ENCODE results near the gene MAP6.

Gene MAP6

GRCh38 chr11:75673977-75674582, 5.2 kb upstream of the MAP6 start:
- Mint-ChIP-seq H3K27ac (no peak overlapping the region), H3K9me3 (peaks cover 11% of the 10 kb centered on the region), H3K4me3 (no peak overlapping the region), H3K36me3 (ENCODE audit: low read depth) (no peaks in the 10 kb centered on the region), H3K4me1 (no peaks in the 10 kb centered on the region), H3K27me3 (ENCODE audit: low read depth) (peaks cover 84% of the 10 kb centered on the region)
- no peak for TF ChIP-seq CTCF (IDR thresholded peaks at IDR 0.05; ENCODE audit: unreplicated experiment in 3 of 3)

- peak overlapping the region; percentile 84 to 92 (median 90) for H3K4me3 Mint-ChIP-seq
- peaks cover 84% of the 10 kb centered on the region for H3K27me3 Mint-ChIP-seq (ENCODE audit: low read depth)
- peaks cover 18% of the 10 kb centered on the region for H3K4me1 Mint-ChIP-seq
- TF ChIP-seq CTCF (IDR thresholded peaks at IDR 0.05; ENCODE audit: unreplicated experiment in 3 of 3), result no peak
- H3K9me3 Mint-ChIP-seq, result peaks cover 4% of the 10 kb centered on the region
- H3K36me3 Mint-ChIP-seq (ENCODE audit: low read depth), result no peaks in the 10 kb centered on the region
- peak overlapping the region in 1 of 3 experiments; percentile 44 for H3K27ac Mint-ChIP-seq
Observed at GRCh38 chr11:75667831-75668450, 897 bp downstream of the MAP6 start.

- Mint-ChIP-seq H3K4me3 (peak overlapping the region; percentile 77 to 89 (median 80)), H3K36me3 (ENCODE audit: low read depth) (no peaks in the 10 kb centered on the region), H3K4me1 (peaks cover 18% of the 10 kb centered on the region), H3K27me3 (ENCODE audit: low read depth) (peaks cover 78% of the 10 kb centered on the region), H3K9me3 (peaks cover 2% of the 10 kb centered on the region), H3K27ac (peak overlapping the region; percentile 3 to 20 (median 9))
- TF ChIP-seq CTCF (IDR thresholded peaks at IDR 0.05; ENCODE audit: unreplicated experiment in 3 of 3), result no peak
Observed at GRCh38 chr11:75667255-75667830, 1.5 kb downstream of the MAP6 start.

- no peaks in the 10 kb centered on the region for H3K36me3 Mint-ChIP-seq (ENCODE audit: low read depth)
Observed at GRCh38 chr11:75665990-75666389, 2.8 kb downstream of the MAP6 start.

GRCh38 chr11:75665126-75665525, 3.7 kb downstream of the MAP6 start:
- Mint-ChIP-seq H3K4me3 (peak overlapping the region in 2 of 3 experiments; percentile 39 to 63), H3K4me1 (peaks cover 18% of the 10 kb centered on the region), H3K36me3 (ENCODE audit: low read depth) (no peaks in the 10 kb centered on the region), H3K27me3 (ENCODE audit: low read depth) (peaks cover 56% of the 10 kb centered on the region), H3K27ac (no peak overlapping the region), H3K9me3 (no peaks in the 10 kb centered on the region)
- TF ChIP-seq CTCF (IDR thresholded peaks at IDR 0.05; ENCODE audit: unreplicated experiment in 3 of 3), result no peak

More at GRCh38 chr11:75665990-75666389, 2.8 kb downstream of the MAP6 start:
- no peak for TF ChIP-seq CTCF (IDR thresholded peaks at IDR 0.05; ENCODE audit: unreplicated experiment in 3 of 3)
- Mint-ChIP-seq H3K27me3 (ENCODE audit: low read depth) (peaks cover 65% of the 10 kb centered on the region), H3K9me3 (no peaks in the 10 kb centered on the region), H3K4me1 (peaks cover 18% of the 10 kb centered on the region), H3K4me3 (peak overlapping the region; percentile 71 to 81 (median 79)), H3K27ac (no peak overlapping the region)
